ENCODE data around the gene CDH23. TPM values are rescaled to one million over a fixed set of nuclear protein-coding genes. Genes with fewer than 3 reads are reported as not detected.
A peak's percentile ranks its signal among the peaks of the same experiment; 100 is the strongest.

Gene CDH23
- total RNA-seq, 2 experiments from 2014 or later: 4.6 to 5.2 TPM

DNA sequence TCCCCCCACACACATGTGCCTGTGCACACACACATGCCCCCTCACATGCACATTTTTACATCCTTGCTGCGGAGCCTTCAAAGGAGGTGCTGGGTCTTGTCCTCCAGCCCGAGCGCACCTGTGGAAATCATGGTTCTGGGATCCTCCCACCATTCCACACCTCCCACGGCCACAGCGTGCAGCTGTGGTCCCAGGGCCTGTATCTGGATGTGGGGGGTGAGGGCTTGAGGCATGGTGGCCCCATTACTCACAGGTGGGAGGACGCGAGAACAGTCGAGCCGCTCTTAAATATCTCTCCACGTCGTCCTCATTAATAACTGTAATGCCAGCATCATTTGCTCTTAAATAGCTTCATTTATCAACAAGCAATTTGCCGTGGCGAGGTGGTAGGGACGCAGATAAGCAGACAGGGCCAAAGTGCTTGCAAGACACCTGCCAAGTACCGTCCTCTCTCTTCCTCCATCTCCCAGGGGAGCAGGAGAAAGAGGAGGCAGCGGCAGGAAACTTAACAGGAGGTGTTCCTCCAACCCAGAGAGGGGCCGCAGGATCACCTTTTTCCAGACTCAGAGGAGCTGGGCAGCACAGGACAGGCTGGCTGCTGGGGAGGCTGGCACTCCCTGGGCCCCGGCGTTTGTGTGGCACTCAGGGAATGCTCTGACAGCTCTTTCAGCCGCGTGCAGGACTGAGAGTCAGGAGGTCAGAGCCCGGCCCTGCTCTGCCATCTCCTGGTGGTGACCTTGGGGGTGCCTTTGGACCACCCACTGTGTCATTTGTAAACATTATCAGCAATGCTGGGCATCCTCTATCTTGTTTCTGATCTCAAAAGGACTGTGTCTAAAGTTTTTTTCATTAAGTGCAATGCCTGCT is 87.4 kb downstream of the CDH23 start:
- H3K36me3 ChIP-seq (ENCODE audit: insufficient read depth, low read length): no peaks in the 10 kb centered on the region
- TF ChIP-seq, protein P1, sequence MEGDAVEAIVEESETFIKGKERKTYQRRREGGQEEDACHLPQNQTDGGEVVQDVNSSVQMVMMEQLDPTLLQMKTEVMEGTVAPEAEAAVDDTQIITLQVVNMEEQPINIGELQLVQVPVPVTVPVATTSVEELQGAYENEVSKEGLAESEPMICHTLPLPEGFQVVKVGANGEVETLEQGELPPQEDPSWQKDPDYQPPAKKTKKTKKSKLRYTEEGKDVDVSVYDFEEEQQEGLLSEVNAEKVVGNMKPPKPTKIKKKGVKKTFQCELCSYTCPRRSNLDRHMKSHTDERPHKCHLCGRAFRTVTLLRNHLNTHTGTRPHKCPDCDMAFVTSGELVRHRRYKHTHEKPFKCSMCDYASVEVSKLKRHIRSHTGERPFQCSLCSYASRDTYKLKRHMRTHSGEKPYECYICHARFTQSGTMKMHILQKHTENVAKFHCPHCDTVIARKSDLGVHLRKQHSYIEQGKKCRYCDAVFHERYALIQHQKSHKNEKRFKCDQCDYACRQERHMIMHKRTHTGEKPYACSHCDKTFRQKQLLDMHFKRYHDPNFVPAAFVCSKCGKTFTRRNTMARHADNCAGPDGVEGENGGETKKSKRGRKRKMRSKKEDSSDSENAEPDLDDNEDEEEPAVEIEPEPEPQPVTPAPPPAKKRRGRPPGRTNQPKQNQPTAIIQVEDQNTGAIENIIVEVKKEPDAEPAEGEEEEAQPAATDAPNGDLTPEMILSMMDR (IDR thresholded peaks at IDR 0.05): no peak
- H3K4me1 ChIP-seq (ENCODE audit: insufficient read depth, low read length): no peaks in the 10 kb centered on the region
- H3K27ac Mint-ChIP-seq: no peak overlapping the region
- no peaks in the 10 kb centered on the region for H3K36me3 Mint-ChIP-seq (ENCODE audit: low read depth)
- no peak overlapping the region for H3K27ac ChIP-seq (ENCODE audit: low read depth in 1 of 2, low read length in 2 of 2)
- DNase-seq (no peak), ATAC-seq (ENCODE audit: poor library complexity) (no peak)
- H3K4me3 Mint-ChIP-seq: no peak overlapping the region
- intact Hi-C loops (cut with DNase I, micrococcal nuclease): no loop called here
- CTCF ChIA-PET: no interaction called here
- H3K4me3 ChIP-seq (ENCODE audit: low read length): no peak overlapping the region
- peaks cover 3 to 4% of the 10 kb centered on the region in 2 experiments for H3K9me3 ChIP-seq (ENCODE audit: control insufficient read depth in 1 of 2, insufficient read depth in 1 of 2, low read length in 2 of 2)
- H3K9me3 Mint-ChIP-seq: peaks cover 5% of the 10 kb centered on the region
- H3K27me3 ChIP-seq (ENCODE audit: control insufficient read depth in 1 of 2, insufficient read depth in 2 of 2, low read length in 2 of 2): no peaks in the 10 kb centered on the region
- no peaks in the 10 kb centered on the region for H3K4me1 Mint-ChIP-seq (ENCODE audit: low read depth)
- H3K27me3 Mint-ChIP-seq: peaks cover 3% of the 10 kb centered on the region
- POLR2A ChIA-PET: no interaction called here

DNA sequence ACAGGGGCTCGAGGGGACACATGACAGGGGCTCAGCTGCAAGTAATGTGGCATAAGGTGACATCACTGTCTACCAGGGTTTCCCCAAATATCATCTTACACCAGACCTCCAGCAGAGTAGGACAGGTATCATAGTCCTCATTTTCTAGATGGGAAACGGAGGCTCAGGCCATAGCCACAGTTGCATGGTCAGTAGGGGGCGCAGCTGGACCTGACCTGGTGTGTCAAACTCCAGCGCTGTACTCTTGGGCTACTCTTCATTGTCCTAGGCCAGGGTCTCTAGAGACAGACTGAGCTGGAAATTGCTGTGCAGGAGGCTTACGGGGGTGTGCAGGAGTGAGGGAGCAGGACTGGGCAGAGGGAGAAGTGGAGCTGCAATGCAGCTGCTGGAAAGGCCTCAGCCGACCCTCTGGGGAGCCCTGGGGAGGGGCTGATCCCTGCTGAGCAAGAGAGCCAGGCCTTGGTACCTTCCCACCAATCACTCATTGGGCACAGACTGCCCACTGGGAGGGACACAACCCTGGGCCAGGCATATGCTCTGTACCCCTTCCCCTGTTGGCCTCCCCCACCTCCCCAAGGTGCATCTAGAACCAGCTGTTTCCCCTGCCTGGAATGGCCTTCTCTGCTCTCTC is 89.9 kb downstream of the CDH23 start:
- Mint-ChIP-seq H3K4me3 (no peak overlapping the region), H3K4me1 (ENCODE audit: low read depth) (no peaks in the 10 kb centered on the region), H3K27ac (no peak overlapping the region), H3K36me3 (ENCODE audit: low read depth) (no peaks in the 10 kb centered on the region), H3K9me3 (peaks cover 5% of the 10 kb centered on the region), H3K27me3 (peaks cover 3% of the 10 kb centered on the region)
- CTCF ChIA-PET: no interaction called here
- DNase-seq (peak in 5 of 14 experiments; percentile 11 to 42 (median 20)), ATAC-seq (ENCODE audit: poor library complexity) (no peak)
- H3K4me3 ChIP-seq (ENCODE audit: low read length): no peak overlapping the region
- H3K9me3 ChIP-seq (ENCODE audit: control insufficient read depth in 1 of 2, insufficient read depth in 1 of 2, low read length in 2 of 2): peaks cover 3 to 7% of the 10 kb centered on the region in 2 experiments
- POLR2A ChIA-PET: no interaction called here
- TF ChIP-seq, protein P1 (IDR thresholded peaks at IDR 0.05): no peak
- no peak overlapping the region for H3K27ac ChIP-seq (ENCODE audit: low read depth in 1 of 2, low read length in 2 of 2)
- H3K4me1 ChIP-seq (ENCODE audit: insufficient read depth, low read length): no peaks in the 10 kb centered on the region
- intact Hi-C loops (cut with DNase I, micrococcal nuclease): no loop called here
- no peaks in the 10 kb centered on the region for H3K27me3 ChIP-seq (ENCODE audit: control insufficient read depth in 1 of 2, insufficient read depth in 2 of 2, low read length in 2 of 2)
- H3K36me3 ChIP-seq (ENCODE audit: insufficient read depth, low read length): no peaks in the 10 kb centered on the region

DNA sequence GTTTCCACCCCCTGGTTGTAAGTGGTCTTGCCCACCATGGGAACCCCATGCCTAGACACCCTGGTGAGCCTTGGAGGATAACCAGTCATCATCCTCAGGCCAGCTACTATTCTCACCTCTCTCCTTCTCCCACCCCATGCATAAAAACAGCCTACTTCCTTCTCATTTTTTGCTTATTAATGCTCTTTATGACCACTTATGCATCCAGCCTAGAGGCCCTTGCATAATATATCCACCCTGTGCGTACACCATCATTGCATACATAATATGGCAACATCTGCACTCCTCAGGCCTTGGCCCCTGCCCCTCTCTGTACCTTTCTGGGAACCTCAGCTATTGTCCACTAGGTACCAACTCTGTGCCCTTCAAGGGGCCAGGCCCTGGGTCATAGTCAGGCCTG is 91.0 kb downstream of the CDH23 start:
- intact Hi-C loops (cut with DNase I, micrococcal nuclease): no loop called here
- no peaks in the 10 kb centered on the region for H3K36me3 ChIP-seq (ENCODE audit: insufficient read depth, low read length)
- no peak overlapping the region for H3K27ac Mint-ChIP-seq
- TF ChIP-seq, protein P1 (IDR thresholded peaks at IDR 0.05): no peak
- no peak overlapping the region for H3K4me3 Mint-ChIP-seq
- H3K36me3 Mint-ChIP-seq (ENCODE audit: low read depth): no peaks in the 10 kb centered on the region
- H3K27me3 Mint-ChIP-seq: peaks cover 3% of the 10 kb centered on the region
- peaks cover 5 to 7% of the 10 kb centered on the region in 2 experiments for H3K9me3 ChIP-seq (ENCODE audit: control insufficient read depth in 1 of 2, insufficient read depth in 1 of 2, low read length in 2 of 2)
- ChIA-PET POLR2A (no interaction called here), CTCF (no interaction called here)
- peaks cover 5% of the 10 kb centered on the region for H3K9me3 Mint-ChIP-seq
- H3K4me3 ChIP-seq (ENCODE audit: low read length): no peak overlapping the region
- no peak for DNase-seq
- no peaks in the 10 kb centered on the region for H3K27me3 ChIP-seq (ENCODE audit: control insufficient read depth in 1 of 2, insufficient read depth in 2 of 2, low read length in 2 of 2)
- no peaks in the 10 kb centered on the region for H3K4me1 Mint-ChIP-seq (ENCODE audit: low read depth)
- H3K27ac ChIP-seq (ENCODE audit: low read depth in 1 of 2, low read length in 2 of 2): no peak overlapping the region
- H3K4me1 ChIP-seq (ENCODE audit: insufficient read depth, low read length): no peaks in the 10 kb centered on the region
- ATAC-seq (ENCODE audit: poor library complexity): no peak
